Neural crest cell (in vitro differentiated cells): ENCODE measurements around the gene SRGAP3. TPM values are rescaled to one million over a fixed set of nuclear protein-coding genes. Genes with fewer than 3 reads are reported as not detected.

Source experiments
- DNase-seq: peaks from one replicate; pipeline ENCODE4 v3.0.0; 2021; ENCODE audit warnings: low read depth, mixed read lengths, low spot score
- H3K27ac Mint-ChIP-seq: one replicate; pipeline ENCODE4 v1.8.0; 2021; ENCODE audit warnings: mild to moderate bottlenecking, mixed read lengths; ENCODE audit not compliant: unreplicated experiment
- H3K27me3 Mint-ChIP-seq: 2 replicates; pipeline ENCODE4 v1.8.0; 2021; ENCODE audit warnings: low read depth, mild to moderate bottlenecking, mixed read lengths
- H3K36me3 Mint-ChIP-seq: 2 replicates; pipeline ENCODE4 v1.8.0; 2021; ENCODE audit warnings: low read depth, mild to moderate bottlenecking, mixed read lengths
- H3K4me1 Mint-ChIP-seq: 2 replicates; pipeline ENCODE4 v1.8.0; 2021; ENCODE audit warnings: mixed read lengths
- H3K4me3 Mint-ChIP-seq: one replicate; pipeline ENCODE4 v1.8.0; 2021; ENCODE audit warnings: mild to moderate bottlenecking, mixed read lengths
- H3K9me3 Mint-ChIP-seq: 2 replicates; pipeline ENCODE4 v1.8.0; 2021; ENCODE audit warnings: mixed read lengths
- total RNA-seq: library from RNA; stranded (reverse); gene quantifications from 2 replicates; pipeline ENCODE4 v1.2.1, GENCODE V29; 2021
- TF ChIP-seq, protein P1 (sequence below): fragments of 200-600 bp; sonication (generic); conservative IDR thresholded peaks from 2 replicates; pipeline ENCODE4 v1.5.0; 2021; ENCODE audit warnings: antibody characterized with exemption, mild to moderate bottlenecking

SRGAP3 gene
- total RNA-seq, 1 donor from 2014 or later, result 58.4 TPM

GRCh38 chr3:9040996-9041395 is 208.4 kb downstream of the SRGAP3 start:
- Mint-ChIP-seq H3K27me3 (no peaks in the 10 kb centered on the region), H3K9me3 (no peaks in the 10 kb centered on the region), H3K27ac (no peak overlapping the region), H3K4me3 (no peak overlapping the region), H3K36me3 (peaks cover 19% of the 10 kb centered on the region), H3K4me1 (peaks cover 38% of the 10 kb centered on the region)
- no peak for DNase-seq
- TF ChIP-seq, protein P1, sequence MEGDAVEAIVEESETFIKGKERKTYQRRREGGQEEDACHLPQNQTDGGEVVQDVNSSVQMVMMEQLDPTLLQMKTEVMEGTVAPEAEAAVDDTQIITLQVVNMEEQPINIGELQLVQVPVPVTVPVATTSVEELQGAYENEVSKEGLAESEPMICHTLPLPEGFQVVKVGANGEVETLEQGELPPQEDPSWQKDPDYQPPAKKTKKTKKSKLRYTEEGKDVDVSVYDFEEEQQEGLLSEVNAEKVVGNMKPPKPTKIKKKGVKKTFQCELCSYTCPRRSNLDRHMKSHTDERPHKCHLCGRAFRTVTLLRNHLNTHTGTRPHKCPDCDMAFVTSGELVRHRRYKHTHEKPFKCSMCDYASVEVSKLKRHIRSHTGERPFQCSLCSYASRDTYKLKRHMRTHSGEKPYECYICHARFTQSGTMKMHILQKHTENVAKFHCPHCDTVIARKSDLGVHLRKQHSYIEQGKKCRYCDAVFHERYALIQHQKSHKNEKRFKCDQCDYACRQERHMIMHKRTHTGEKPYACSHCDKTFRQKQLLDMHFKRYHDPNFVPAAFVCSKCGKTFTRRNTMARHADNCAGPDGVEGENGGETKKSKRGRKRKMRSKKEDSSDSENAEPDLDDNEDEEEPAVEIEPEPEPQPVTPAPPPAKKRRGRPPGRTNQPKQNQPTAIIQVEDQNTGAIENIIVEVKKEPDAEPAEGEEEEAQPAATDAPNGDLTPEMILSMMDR, result no peak

- TF ChIP-seq, protein P1, result no peak
Measured at GRCh38 chr3:9037144-9037711, 212.2 kb downstream of the SRGAP3 start.

DNA sequence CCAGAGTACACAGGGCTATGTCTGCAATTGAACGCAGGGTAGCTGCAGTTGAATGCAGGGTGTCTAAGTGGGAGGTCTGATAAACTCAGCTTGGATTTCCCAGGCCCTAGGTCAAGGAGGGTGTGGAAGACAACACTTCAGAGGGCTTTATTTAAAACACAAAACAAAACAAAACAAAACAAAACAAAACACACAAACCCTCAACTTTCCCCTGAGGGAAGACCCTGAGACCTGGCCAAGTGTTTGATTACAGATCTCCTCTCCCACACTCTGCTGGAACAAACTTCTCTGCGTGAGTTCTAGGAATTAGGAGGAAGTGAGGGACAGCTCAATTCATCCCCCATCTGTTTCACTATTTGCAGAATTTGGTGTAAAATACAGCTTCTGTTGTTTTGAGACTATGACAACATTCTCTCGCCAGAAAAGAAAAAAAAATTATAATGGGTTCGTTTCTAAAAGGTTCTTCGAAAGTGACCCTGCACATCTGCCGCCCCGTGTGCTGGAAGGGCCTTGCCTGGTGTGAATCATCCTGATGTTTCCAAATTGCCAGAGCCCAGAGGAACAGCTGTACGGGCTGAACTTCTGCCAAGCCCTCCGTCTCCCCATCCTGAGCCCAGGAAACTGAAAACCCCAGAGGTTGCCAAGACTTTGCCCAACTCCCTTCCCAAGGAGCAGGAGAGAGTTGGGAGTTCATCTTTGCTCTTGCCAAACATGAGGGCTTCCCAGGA is 212.9 kb downstream of the SRGAP3 start:
- Mint-ChIP-seq H3K36me3 (peaks cover 3% of the 10 kb centered on the region), H3K27me3 (no peaks in the 10 kb centered on the region), H3K27ac (no peak overlapping the region), H3K9me3 (no peaks in the 10 kb centered on the region), H3K4me1 (peaks cover 9% of the 10 kb centered on the region), H3K4me3 (no peak overlapping the region)
- TF ChIP-seq, protein P1, result no peak
- DNase-seq, result no peak

More at GRCh38 chr3:9037144-9037711, 212.2 kb downstream of the SRGAP3 start:
- Mint-ChIP-seq H3K4me3 (no peak overlapping the region), H3K9me3 (no peaks in the 10 kb centered on the region), H3K4me1 (peaks cover 10% of the 10 kb centered on the region), H3K36me3 (peaks cover 4% of the 10 kb centered on the region), H3K27ac (no peak overlapping the region), H3K27me3 (no peaks in the 10 kb centered on the region)
- DNase-seq, result no peak

DNA sequence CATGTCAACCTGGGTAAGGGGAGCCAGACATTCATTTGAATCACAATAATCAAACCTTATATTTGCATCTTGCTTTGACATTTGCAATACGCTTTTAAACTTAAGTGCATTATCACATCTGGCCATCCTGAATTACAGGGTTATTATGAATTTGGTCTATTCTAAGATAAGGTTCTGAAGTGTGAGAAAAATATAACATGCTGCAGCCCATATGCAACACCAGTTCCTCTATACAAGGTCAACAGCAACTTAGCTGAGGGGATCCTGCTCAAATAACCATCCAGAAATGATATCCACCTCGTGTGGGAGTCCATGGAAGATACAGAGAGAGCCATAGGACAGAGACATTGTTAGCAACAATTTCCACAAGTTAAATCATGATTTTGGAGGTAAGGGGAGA is 213.5 kb downstream of the SRGAP3 start:
- H3K27me3 Mint-ChIP-seq, result no peaks in the 10 kb centered on the region
- no peaks in the 10 kb centered on the region for H3K9me3 Mint-ChIP-seq
- no peaks in the 10 kb centered on the region for H3K36me3 Mint-ChIP-seq
- H3K27ac Mint-ChIP-seq, result no peak overlapping the region
- DNase-seq, result no peak
- peaks cover 9% of the 10 kb centered on the region for H3K4me1 Mint-ChIP-seq
- TF ChIP-seq, protein P1, result no peak
- H3K4me3 Mint-ChIP-seq, result no peak overlapping the region

DNA sequence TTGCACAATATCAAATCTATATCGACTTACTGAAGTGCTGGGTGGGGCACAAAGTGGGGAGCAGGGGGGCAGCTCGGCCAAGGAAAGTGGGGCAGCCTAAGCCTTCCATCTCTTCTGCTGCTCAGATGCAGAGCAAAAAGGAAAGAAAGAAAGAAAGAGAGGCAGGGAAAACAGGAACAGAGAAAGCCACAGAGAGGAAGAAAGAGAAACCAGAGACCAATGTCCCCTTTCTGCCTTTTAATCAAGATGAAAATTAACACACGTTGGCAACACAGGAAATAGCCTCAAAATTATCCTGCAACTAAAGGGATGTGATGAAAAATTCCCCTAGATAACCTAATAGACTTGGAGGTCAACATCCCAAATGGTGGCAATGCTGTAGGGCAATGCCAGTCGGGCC is 214.0 kb downstream of the SRGAP3 start:
- no peak for DNase-seq
- Mint-ChIP-seq H3K9me3 (no peaks in the 10 kb centered on the region), H3K27me3 (no peaks in the 10 kb centered on the region), H3K4me3 (no peak overlapping the region), H3K27ac (no peak overlapping the region), H3K36me3 (no peaks in the 10 kb centered on the region), H3K4me1 (peaks cover 9% of the 10 kb centered on the region)
- TF ChIP-seq, protein P1, result no peak
